SK-N-MC (cell line): ENCODE data around the gene KCNA10.

Experiments
- EZH2 ChIP-seq: fragments of 200-600 bp; sonication (generic); IDR thresholded peaks from one replicate; pipeline ENCODE4 v1.6.1; 2017; ENCODE audit warnings: antibody characterized with exemption
- FOXP2 ChIP-seq: optimal IDR thresholded peaks from 2 replicates; pipeline ENCODE3; 2011; ENCODE audit warnings: mild to moderate bottlenecking, moderate library complexity; ENCODE audit not compliant: insufficient read depth; ENCODE audit errors: extremely low read length, control extremely low read depth
- POLR2AphosphoS5 ChIP-seq: IDR thresholded peaks from 2 replicates; pipeline ENCODE4 v1.6.1; 2012; ENCODE audit warnings: mild to moderate bottlenecking, low read depth, low read length, borderline replicate concordance

GRCh38 chr1:110525249-110525595 is 6.2 kb upstream of the KCNA10 start:
- TF ChIP-seq EZH2: no peak
- no peak for TF ChIP-seq POLR2AphosphoS5
- TF ChIP-seq FOXP2: no peak
